NCI-H146 (cell line): ENCODE data around the gene CCDC60.

Experiments used
- DNase-seq: peaks from one replicate; lab custom pipeline; 2025; lab: John Stamatoyannopoulos, UW

The CCDC60 gene

DNA sequence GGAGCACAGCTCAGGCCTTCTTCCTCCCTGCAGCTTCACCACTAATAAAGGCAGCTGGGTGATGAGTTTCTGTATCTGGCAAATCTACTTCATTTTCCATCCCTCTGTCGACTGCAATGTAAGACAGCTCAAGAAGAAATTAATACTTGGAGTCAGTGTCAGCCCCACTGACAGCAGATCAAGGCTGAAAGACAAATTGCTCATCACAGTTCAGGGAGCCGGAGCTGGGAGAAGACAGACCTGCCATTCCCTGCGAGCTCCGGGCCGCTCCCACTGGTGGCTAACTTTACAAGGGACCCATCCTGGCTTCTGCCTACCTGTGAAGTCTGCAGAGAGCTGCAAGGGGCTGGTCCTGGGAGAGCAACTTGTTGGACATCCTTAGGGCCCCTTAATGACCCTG lies 49.8 kb downstream of the CCDC60 start:
- no peak for DNase-seq

- peak; percentile 87 for DNase-seq
Observed at GRCh38 chr12:119385659-119386058, 51.1 kb downstream of the CCDC60 start.

DNA sequence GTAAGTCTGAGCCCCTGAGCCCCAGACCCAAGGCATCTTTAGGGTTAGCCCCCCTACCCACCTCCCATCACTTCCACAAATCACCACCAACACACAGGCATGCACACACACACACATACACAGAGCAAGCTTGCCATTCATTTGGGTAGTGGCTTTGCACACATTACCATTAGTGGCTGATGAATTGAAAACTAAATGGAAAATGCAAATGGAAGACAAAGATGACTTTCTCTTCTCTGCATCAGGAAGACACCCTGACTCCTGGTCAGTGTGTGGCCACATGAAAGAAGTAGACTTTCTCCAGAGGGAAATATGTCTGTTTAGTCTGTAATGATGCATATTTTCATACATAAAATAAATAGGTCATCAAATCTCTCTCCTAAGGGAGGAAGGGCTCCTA lies 55.2 kb downstream of the CCDC60 start:
- no peak for DNase-seq

- no peak for DNase-seq
Observed at GRCh38 chr12:119391673-119392072, 57.1 kb downstream of the CCDC60 start.

GRCh38 chr12:119393677-119394076 lies 59.1 kb downstream of the CCDC60 start:
- no peak for DNase-seq

DNA sequence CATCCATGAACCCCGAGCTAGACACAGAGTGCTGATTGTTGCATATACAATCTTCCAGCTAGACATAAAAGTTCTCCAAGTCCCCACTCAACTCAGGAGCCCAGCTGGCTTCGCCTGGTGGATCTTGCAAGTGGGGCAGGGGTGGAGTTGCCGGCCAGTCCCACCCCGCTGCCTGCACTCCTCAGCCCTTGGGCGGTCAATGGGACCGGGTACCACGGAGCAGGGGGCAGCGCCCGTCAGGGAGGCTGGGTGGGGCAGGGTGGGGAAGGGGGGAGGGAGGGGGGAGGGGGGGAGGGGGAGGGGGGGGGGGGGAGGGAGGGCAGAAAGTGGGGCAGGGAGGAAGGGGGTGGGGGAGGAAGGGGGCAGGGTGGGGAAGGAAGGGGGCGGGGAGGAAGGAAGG lies 63.0 kb downstream of the CCDC60 start:
- no peak for DNase-seq

GRCh38 chr12:119398190-119398589 lies 63.7 kb downstream of the CCDC60 start:
- DNase-seq, result no peak

DNA sequence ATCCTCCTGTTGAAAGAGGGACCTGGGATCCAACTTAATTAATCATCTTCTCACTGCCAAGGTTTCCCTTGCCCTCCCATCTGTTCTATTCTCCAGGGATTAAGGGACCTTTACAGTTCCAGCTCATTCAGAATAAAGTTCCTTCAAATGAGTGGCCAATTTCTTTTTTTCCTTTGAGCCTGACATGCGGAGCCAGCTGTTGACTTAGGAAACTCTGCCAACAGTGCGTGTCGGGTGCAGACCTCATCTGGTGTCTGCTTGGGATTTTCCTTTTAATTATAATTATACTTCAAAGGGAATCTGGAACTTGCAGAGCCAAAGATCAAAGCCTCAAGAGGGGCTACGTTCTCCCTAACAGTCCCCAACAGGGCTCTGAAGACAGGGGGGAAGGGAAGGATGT lies 64.8 kb downstream of the CCDC60 start:
- no peak for DNase-seq

GRCh38 chr12:119406308-119406707 lies 71.8 kb downstream of the CCDC60 start:
- DNase-seq, result no peak

GRCh38 chr12:119406811-119407210 lies 72.3 kb downstream of the CCDC60 start:
- DNase-seq, result no peak

GRCh38 chr12:119409043-119409442 lies 74.5 kb downstream of the CCDC60 start:
- no peak for DNase-seq

DNA sequence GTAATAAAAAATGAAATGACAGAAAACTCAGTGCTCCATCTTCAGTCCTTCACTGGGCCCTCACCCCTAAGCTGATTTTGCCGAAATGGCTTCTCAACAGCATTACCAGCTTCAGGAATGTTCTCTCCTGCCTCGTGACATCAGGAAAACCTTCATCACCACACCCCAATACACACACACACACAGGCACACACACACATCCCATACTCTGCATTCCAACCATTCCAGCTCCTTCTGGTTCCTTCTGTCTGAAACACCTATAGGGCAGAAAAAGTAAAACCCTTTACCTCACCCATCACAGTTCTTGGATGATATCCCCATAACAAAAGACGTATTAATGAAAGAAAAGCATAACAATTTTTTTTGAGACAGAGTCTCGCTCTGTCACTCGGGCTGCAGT lies 75.9 kb downstream of the CCDC60 start:
- no peak for DNase-seq

- DNase-seq, result no peak
Observed at GRCh38 chr12:119412306-119412705, 77.8 kb downstream of the CCDC60 start.

DNA sequence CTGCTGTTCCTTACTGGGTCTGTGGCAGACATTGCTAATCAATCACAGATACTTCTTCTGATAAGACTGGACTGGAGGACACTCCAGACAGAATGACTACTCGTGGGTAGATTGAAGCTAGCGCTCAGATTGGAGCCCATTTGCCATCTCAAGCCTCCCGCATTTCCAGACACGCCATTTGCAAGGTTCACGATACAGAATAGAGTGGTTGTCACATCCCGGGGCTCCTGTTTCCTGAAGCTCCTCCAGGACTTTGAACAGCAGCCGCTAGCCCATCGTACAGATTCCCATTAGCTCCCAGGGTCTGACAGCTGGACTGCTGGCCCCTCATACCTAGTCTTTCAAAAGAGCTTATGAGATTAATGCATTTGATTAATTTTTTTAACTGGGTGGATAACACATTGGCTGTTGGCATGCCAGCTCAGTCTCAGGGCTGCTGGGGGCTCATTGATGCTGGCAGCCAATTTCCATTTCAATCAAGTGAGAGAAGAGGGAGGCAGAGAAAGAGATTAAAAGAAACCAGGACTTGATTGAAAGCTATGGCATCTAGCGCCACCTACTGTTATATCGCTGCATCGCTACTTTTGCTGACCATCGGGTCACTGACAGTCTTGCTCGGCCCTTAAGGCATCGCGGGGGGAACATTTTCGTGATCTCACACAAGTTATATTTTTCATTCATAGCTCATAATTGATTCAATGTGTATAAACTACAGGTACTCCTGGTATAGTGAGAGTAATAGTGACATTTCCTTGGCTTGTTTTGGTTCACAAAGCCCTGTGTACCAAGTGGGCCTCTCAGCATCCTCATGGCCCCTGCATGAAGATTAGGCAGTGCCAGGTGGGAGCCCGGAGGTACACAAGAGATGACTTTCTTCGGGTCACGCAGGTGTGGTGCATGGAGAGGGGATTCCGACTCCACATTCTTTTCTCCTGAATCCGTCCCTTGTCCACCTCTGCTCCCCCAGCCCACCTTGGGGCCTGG lies 78.6 kb downstream of the CCDC60 start:
- peak; percentile 68 for DNase-seq

DNA sequence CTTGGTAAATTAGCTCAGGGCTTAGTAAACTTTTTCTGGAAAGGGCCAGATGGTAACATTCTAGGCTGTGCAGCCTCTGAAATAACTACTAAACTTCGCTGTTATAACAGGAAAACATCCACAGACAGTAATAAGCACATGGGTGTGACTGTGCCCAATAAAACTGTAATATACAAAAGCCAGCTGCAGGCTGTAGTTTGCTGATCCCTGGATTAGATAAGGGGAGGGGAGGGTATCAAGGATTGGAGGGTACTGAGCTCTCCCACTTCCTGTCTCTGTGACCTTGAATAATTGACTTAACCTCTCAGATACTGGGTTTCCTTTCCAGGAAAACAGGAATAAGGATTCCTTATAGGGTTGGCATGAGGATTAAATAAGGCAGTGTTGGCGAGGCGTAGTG lies 81.2 kb downstream of the CCDC60 start:
- peak; percentile 34 for DNase-seq

DNA sequence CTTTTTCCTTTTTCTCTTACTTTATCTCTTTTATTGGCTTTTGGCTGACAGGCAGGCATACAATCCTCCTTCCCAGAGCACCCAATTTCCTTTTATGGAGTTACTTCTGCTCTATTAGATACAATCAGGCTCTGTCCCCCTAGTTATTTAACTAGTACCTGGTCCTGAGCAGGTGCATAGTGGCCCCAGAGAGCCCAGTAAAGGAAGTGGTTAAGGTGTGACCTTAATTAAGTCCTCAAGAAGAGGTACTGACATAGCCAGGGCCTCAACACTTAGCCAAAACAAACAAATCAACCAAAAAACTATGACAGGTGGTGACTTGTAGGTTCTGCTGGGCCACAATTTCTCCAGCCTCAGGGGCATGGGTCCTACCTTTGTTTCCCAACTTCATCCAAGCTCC lies 82.9 kb downstream of the CCDC60 start:
- peak; percentile 31 for DNase-seq

DNA sequence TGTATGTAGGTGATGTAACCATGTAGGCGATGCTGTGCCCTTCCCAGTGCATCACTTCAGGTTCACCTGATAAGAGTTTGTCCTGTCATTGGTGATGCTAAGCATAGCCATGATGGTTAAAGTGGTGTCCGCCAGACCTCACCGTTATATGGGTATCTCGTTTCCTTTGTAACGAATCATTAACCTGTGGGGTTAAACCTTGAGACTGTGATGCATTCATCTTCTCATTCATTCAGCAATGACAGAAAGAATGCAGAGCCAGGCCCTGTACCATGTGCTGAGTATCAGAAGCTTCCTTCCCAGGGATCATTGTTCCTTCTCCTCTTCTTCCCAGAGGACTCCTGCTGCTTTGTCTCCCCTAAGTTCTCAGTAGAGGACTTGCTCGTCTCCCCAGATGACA lies 84.9 kb downstream of the CCDC60 start:
- DNase-seq, result no peak

DNA sequence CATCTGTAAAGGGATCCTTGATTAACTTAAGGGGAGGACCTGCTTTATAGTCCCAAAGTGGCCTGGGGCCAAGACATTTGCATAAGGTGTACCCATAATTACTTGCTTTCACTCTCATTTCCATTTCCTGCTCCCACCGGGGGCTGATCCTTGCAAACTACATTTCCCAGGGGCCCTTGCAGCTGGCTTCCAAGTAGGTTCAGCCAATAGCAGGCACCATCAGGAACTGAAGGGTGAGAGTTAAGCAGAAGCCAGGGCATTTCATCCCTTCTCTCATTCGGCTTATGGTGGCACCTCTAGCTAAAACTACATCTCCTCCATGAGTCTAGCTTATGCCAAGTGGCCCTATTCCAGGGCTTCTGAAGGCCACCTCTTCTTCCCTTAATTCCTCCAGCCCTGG lies 88.8 kb downstream of the CCDC60 start:
- DNase-seq, result no peak

DNA sequence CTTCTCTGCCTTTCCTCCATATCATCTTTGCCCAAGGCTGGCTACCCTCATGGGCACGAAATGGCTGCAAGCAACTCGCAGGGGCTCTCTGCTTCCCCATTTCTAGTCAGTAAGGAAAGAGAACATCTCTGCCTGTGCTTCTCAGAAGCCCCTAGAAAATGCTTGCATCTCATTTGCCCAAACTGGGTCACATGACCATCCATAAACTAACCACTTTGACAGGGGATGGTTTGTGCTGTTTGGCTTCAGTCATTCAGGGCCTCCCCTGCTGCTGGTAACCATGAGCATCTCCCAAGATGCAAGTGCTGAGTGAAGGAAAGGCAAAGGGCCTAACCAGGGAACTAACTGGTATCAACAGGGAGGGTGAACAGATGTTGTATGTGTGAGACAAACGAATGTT lies 91.1 kb downstream of the CCDC60 start:
- no peak for DNase-seq

DNA sequence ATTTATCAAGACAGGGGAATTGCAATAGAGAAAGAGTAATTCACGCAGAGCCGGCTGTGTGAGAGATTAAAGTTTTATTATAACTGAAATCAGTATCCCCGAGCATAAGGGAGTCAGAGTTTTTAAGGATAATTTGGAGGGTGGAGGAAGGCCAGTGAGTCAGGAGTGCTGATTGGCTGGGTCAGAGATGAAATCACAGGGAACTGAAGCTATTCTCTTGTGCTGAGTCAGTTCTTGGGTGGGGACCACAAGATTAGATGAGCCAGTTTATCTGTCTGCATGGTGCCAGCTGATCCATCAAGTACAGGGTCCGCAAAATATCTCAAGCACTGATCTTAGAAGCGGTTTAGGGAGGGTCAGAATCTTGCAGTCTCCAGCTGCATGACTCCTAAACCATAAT lies 96.6 kb downstream of the CCDC60 start:
- no peak for DNase-seq

DNA sequence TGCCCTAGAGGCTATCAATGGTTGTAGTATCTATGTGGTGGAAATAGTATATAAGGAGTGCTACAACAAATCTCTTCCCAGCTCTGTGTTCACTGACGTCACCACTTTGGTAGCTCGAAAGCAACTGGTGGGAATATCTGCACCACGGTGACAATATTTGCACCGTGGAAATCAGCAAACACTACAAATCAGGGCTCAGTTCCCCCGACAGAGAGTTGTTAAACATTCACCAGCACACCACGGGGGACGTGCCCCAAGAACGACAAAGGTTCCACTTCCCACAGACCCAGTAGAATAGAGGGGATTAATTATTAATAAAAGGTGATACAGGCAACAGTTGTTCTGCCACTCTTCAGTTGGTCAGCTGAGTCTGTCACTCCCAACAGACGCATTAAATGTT lies 98.4 kb downstream of the CCDC60 start:
- DNase-seq, result no peak

DNA sequence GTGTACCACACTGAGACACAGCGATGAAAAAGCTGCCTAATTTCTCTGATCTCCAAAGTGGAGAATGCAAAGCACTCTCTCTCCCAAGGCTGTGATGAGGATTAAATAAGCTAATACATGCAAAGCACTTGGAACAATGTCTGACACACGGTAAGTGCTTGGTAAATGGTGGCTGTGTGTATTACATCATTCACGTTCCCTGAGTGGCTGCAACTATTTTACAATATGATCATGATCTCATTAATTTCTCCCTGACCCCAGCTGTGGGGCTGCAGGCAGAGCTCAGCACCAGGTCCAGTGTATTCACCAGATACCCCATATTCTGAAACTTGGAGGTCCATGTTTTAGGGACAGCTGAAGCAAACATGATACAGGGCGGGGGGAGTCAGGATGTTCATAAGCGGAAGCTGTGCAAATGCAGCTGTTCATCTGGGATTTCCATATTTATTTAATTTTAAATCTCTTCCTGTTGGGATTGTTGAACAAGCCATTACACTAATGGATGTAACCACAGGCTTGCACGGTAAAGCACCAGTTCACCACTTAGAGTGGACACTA lies 106.4 kb downstream of the CCDC60 start:
- DNase-seq, result peak; percentile 79

DNA sequence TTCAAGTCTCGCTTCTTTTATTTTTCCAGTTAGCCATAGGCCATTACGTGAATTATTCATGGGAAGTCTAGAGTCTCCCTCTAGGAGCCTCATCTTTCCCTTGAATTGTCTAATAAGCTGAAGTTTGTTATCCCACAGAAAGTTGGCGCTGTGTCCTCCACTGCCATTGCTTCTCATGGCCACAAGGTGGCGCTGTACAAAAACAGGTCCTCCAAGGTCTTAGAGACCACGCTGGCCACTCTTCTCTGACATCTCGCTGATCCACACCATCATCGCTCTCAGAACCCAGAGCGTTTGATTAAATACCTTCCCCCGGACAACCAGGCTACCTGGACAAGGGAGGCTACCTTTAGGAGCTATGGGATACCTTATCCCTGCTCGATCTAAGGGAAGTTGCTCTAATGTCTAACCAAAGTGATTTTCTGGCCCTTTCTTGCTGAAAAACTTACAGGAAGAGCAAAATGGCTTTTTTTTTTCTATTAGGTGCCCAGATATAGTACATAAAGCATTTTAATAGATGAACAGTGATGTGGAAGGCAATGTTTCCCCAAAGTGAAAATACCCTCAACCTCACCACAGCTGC lies 110.0 kb downstream of the CCDC60 start:
- peak; percentile 36 for DNase-seq
